ENCODE data around the gene DSCAM.

DNA sequence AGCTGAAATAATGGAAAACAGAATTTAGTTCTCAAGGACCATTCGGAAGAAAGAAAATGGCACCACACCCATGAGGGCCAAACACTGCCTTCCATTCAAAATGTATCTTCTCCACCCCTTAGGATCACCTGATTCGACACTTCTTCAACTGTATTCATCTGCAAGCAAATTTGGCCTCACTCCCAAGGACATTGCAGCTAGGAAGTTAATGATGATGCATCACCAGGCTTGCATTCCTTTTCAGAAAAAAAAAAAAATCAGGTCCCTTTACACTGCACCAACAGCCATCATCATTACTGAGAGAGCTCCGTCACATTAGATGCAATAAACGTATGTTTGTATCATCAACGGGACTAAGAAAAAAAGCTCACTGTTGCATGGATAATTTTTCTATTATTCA, 611.4 kb downstream of the DSCAM start:
- TF ChIP-seq CTCF (IDR thresholded peaks at IDR 0.05) (no peak), POLR2A (IDR thresholded peaks at IDR 0.05) (no peak)
